Lung (tissue), 12 donors: ENCODE measurements around the gene CCDC80. TPM values are rescaled to one million over a fixed set of nuclear protein-coding genes. Genes with fewer than 3 reads are reported as not detected.
A peak's percentile ranks its signal among the peaks of the same experiment; 100 is the strongest.

Experiments
- ATAC-seq: fragments of 200-7000 bp; cut with Tn5 transposase; one replicate; pipeline ENCODE4 v1.9.1; 2020; ENCODE audit warnings: moderate number of reproducible peaks; ENCODE audit not compliant: insufficient read depth, low FRiP score
- DNase-seq, 3 donors: peaks; one replicate each; pipeline ENCODE4 v3.0.0-alpha.2; 2013 to 2017
- H3K27ac ChIP-seq, 2 donors: one replicate each; pipeline ENCODE4 v1.5.1; 2013; ENCODE audit warnings: mild to moderate bottlenecking in 2 of 2, moderate library complexity in 2 of 2, control low read depth in 1 of 2, inconsistent platforms in 1 of 2, low read depth in 1 of 2, low read length in 1 of 2
- H3K27me3 ChIP-seq, 3 donors: one replicate each; pipeline ENCODE4 v1.5.1; 2013; ENCODE audit warnings: low read length in 2 of 3; ENCODE audit not compliant: control insufficient read depth in 3 of 3, insufficient read depth in 3 of 3
- H3K36me3 ChIP-seq, 4 donors: one replicate each; pipeline ENCODE4 v1.5.1; 2013; ENCODE audit warnings: low read length in 4 of 4, mild to moderate bottlenecking in 1 of 4, moderate library complexity in 1 of 4; ENCODE audit not compliant: control insufficient read depth in 4 of 4, insufficient read depth in 4 of 4
- H3K4me1 ChIP-seq, 5 donors: one replicate each; pipeline ENCODE4 v1.5.1; 2013; ENCODE audit warnings: low read length in 5 of 5, mild to moderate bottlenecking in 2 of 5, moderate library complexity in 1 of 5; ENCODE audit not compliant: control insufficient read depth in 5 of 5, insufficient read depth in 5 of 5
- H3K4me3 ChIP-seq: one replicate; pipeline ENCODE4 v1.5.1; 2013; ENCODE audit warnings: mild to moderate bottlenecking, control low read depth, moderate library complexity
- H3K9ac ChIP-seq, 2 donors: one replicate each; pipeline ENCODE4 v1.5.1; 2013; ENCODE audit warnings: low read length in 2 of 2, control low read depth in 1 of 2; ENCODE audit not compliant: insufficient read depth in 1 of 2
- H3K9me3 ChIP-seq, 4 donors: one replicate each; pipeline ENCODE4 v1.5.1; 2013; ENCODE audit warnings: low read length in 3 of 4, mild to moderate bottlenecking in 1 of 4, moderate library complexity in 1 of 4; ENCODE audit not compliant: control insufficient read depth in 4 of 4, insufficient read depth in 3 of 4
- WGBS, 2 donors: extraction: QIAGEN DNeasy Blood & Tissue Kit; methylation state at CpG; one replicate each; pipeline ENCODE4 v1.1.7; 2013; 5-methylcytosine and 5-hydroxymethylcytosine counted together
- polyA plus RNA-seq, 2 donors: library from polyadenylated mRNA; stranded (reverse); fragments of 200-250 nt; gene quantifications; one replicate each; pipeline ENCODE4 v1.2.1, GENCODE V29; 2013
- total RNA-seq, 2 donors: library from RNA; depleted of rRNA in 1 of 2; stranded (reverse); fragments of >200 nt in 1 of 2; gene quantifications; one replicate each; pipeline ENCODE4 v1.2.1, GENCODE V29; 2014 to 2021
- TF ChIP-seq, protein P1 (sequence below): IDR thresholded peaks from 2 replicates; pipeline ENCODE4 v1.5.1; 2012; ENCODE audit warnings: mild to moderate bottlenecking; ENCODE audit errors: control extremely low read depth, extremely low read depth
- donor health status: control.
- donor health status: control.
- donor health status: Bipolar disorder and iron deficiency.
- donor health status: healthy.
- donor health status: DM: yes; HTN: yes; CAD: no.

CCDC80 gene
- total and polyA plus RNA-seq, 4 donors: 19.0 to 63.3 (median 29.3) TPM

- Histone ChIP-seq H3K9me3 (no peaks in the 10 kb centered on the region), H3K9ac (no peak overlapping the region), H3K27ac (no peak overlapping the region), H3K36me3 (peaks cover 0 to 19% (median 2%) of the 10 kb centered on the region in 4 donors), H3K4me1 (peaks cover 0 to 7% (median 0%) of the 10 kb centered on the region in 5 donors), H3K27me3 (no peaks in the 10 kb centered on the region), H3K4me3 (no peak overlapping the region)
- TF ChIP-seq, protein P1, sequence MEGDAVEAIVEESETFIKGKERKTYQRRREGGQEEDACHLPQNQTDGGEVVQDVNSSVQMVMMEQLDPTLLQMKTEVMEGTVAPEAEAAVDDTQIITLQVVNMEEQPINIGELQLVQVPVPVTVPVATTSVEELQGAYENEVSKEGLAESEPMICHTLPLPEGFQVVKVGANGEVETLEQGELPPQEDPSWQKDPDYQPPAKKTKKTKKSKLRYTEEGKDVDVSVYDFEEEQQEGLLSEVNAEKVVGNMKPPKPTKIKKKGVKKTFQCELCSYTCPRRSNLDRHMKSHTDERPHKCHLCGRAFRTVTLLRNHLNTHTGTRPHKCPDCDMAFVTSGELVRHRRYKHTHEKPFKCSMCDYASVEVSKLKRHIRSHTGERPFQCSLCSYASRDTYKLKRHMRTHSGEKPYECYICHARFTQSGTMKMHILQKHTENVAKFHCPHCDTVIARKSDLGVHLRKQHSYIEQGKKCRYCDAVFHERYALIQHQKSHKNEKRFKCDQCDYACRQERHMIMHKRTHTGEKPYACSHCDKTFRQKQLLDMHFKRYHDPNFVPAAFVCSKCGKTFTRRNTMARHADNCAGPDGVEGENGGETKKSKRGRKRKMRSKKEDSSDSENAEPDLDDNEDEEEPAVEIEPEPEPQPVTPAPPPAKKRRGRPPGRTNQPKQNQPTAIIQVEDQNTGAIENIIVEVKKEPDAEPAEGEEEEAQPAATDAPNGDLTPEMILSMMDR: no peak
- no peak for DNase-seq
- no peak for ATAC-seq
Observed at GRCh38 chr3:112607863-112608262, 33.1 kb downstream of the CCDC80 start.

DNA sequence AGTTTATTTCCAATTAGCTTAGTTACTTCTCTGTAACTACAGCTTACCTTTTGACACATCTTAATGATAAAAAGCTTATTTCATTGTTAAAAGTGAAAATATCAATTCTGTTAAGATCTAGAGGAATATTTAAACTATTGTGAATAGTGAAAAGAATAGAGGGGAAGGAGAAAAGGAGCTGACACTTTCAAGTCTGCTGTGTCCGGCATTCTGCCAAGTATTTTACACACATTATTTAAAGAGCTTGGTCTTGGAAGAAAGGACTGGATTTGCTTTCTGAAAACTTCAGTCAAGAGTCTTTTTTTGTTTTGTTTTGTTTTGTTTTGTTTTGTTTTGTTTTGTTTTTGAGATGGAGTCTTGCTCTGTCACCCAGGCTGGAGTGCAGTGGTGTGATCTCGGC is 34.8 kb downstream of the CCDC80 start:
- 86 to 95% methylated on average over 2 of the region's 2 CpGs for WGBS, 2 donors
- Histone ChIP-seq H3K9ac (no peak overlapping the region), H3K4me1 (peaks cover 0 to 7% (median 0%) of the 10 kb centered on the region in 5 donors), H3K36me3 (peaks cover 0 to 13% (median 2%) of the 10 kb centered on the region in 4 donors), H3K9me3 (no peaks in the 10 kb centered on the region), H3K4me3 (no peak overlapping the region), H3K27me3 (no peaks in the 10 kb centered on the region), H3K27ac (no peak overlapping the region)
- TF ChIP-seq, protein P1: no peak
- peak in 2 of 3 donors; percentile 75 to 80 for DNase-seq
- no peak for ATAC-seq

DNA sequence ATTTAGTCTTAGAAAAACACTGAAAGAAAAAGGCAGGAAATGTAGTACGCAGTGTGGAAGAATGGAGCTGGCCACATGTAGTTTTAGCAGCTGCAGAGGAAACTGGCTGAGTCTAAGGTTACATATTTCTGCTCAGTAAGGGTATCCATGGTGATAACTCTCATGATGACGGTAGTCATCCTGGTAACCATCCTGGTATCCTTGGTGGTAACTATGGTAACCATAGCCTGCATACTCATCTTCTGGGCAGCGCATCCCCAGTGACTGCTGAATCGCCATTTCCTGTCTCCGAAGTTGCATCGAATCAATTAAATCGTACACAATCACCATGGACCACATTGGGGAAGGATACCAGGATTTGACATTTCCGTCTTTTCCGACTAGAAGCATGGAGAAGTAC is 35.7 kb downstream of the CCDC80 start:
- Histone ChIP-seq H3K4me1 (peaks cover 0 to 7% (median 0%) of the 10 kb centered on the region in 5 donors), H3K36me3 (peaks cover 0 to 13% (median 2%) of the 10 kb centered on the region in 4 donors), H3K4me3 (no peak overlapping the region), H3K27ac (no peak overlapping the region), H3K9me3 (no peaks in the 10 kb centered on the region), H3K27me3 (no peaks in the 10 kb centered on the region), H3K9ac (no peak overlapping the region)
- 73 to 76% methylated on average over 9 of the region's 9 CpGs for WGBS, 2 donors
- TF ChIP-seq, protein P1: no peak
- no peak for ATAC-seq
- DNase-seq: peak in 2 of 3 donors; percentile 41 to 42

DNA sequence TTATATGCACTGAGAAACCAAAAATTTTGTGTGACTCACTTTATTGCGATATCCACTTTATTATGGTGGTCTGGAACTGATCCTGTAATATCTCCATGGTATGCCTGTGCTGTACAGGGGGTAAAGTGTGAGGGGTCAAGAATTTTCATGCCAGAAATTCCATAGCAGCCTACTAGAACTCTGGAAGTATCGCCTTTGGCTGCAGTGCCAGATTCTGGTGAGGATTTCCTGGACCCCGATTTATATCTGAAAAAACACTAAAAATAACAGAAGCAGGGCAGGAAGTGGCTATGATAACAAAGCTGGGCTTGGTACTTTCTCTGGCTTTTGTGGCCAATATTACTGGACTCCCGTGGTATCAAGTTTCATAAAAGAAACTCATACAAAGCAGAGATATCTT is 36.4 kb downstream of the CCDC80 start:
- Histone ChIP-seq H3K27me3 (no peaks in the 10 kb centered on the region), H3K9ac (no peak overlapping the region), H3K9me3 (no peaks in the 10 kb centered on the region), H3K36me3 (peaks cover 0 to 13% (median 2%) of the 10 kb centered on the region in 4 donors), H3K27ac (no peak overlapping the region), H3K4me1 (peaks cover 0 to 7% (median 0%) of the 10 kb centered on the region in 5 donors), H3K4me3 (no peak overlapping the region)
- ATAC-seq (no peak), DNase-seq (peak; percentile 47 to 66 (median 56))
- TF ChIP-seq, protein P1: no peak
- 21 to 22% methylated on average over 4 of the region's 4 CpGs for WGBS, 2 donors
